GM19193 (cell line): ENCODE data around the gene ANKRD33B.
A peak's percentile ranks its signal among the peaks of the same experiment; 100 is the strongest.

ENCODE experiments used
- POLR2A ChIP-seq: IDR thresholded peaks from 4 replicates; pipeline ENCODE4 v1.6.1; 2011; ENCODE audit not compliant: insufficient read depth, insufficient read length; ENCODE audit errors: extremely low read depth

Gene ANKRD33B

GRCh38 chr5:10564838-10565784, 1.2 kb downstream of the ANKRD33B start:
- TF ChIP-seq POLR2A = peak; percentile 40

- peak; percentile 26 for TF ChIP-seq POLR2A
These were observed 2.1 kb downstream of the ANKRD33B start for GRCh38 chr5:10565785-10566542.

DNA sequence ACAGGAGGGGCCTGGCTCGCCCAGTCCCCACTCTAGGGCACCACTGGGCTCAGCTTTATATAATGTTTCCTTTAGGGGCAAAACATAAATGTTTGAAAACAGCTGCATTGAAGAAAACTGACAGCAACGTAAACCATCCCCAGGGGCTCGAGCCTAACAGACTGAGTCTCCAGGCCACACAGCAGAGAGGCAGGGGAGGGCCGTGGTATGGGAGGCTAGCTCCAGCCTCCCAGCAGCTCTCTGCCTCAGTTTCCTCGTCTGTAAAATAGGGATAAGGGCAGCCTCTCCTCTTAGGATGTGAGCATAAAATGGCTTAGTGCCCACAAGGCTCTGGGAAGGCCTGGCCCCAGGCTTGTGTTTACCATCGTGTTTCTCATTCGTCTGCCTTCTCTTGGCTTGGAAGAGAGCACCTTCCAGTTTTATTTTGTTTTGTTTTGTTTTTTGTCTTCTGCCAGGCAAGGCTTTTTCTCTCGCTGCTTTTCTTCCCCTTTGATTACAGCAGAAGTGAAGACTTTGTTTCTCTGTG, 2.7 kb downstream of the ANKRD33B start:
- TF ChIP-seq POLR2A = no peak

- TF ChIP-seq POLR2A = no peak
These were observed 3.3 kb downstream of the ANKRD33B start for GRCh38 chr5:10567121-10567591.

DNA sequence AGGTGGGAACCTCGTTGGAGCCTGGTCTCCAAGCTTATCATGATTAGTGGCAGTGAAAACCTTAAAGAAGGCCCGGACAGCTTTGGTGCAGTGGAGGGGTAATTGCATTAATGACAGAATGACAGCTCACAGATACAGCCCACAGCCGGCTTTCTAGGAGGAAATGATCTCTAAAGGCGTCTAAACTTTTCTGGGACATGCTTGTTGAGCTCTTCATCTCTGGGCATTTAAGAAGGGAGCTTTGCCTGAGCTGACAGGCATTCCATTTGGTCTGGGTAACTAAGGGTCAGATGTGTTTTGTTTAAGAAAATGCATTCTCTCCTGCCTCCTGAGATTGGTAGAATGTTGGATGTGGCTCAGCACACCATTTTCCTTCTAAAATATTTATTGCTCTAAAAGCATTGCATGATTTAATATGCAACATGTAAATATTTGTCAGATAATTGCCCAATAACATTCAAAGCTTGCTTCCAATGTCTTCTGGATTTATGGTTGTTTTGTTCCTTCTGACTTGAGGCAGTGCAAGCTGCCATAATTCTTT, 4.0 kb downstream of the ANKRD33B start:
- TF ChIP-seq POLR2A = no peak

DNA sequence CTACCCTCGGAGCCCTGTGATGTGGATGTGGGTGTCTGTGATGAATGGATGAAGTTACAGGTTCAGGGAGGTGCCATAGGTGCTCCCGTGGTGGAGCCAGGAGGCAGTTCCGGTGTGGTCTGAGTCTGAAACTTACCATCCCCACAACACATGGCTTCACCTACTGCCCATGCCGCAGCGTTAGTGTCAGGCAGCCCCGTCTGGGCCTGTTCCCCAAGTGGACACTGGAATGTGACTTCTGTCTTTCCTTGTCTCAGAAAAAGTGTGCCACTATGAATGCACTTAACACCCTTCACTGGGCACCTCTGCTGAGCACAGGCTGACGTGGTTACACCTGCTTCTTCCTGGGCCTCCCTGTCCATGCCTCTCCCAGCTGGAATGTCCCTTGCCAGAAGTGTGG, 8.6 kb downstream of the ANKRD33B start:
- TF ChIP-seq POLR2A = no peak

- TF ChIP-seq POLR2A = no peak
These were observed 9.7 kb downstream of the ANKRD33B start for GRCh38 chr5:10573487-10574145.

DNA sequence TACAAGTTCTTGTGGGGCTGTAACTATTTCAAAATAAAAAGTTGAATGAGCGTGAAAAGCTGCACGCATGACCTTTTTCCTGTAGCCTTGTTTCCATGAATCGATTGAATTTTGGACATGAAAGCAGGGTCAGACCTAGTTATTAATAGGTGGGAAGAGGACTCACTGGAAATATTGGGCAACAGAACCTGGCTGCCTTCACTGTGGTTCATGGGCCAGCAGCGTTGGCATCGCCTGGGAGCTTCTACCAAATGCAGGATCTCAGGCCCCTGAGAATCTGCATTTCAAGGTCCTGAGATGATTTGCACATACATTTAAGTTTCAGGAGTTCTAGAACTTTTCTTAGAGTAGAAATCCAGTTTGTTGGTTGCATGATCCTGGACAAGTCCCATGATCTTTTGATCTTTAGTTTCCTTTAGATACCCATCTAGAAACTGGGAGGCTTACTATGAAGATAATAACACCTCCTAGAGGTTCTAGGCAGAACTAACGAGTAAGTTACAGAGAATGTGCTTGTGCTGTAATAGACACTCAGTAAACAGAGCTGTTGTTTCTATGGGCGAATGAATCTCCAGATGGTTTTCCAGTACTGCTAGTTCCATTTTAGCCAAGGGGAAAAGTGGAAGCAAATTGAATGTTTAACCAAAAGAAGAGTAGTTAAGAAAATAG, 12.4 kb downstream of the ANKRD33B start:
- no peak for TF ChIP-seq POLR2A

DNA sequence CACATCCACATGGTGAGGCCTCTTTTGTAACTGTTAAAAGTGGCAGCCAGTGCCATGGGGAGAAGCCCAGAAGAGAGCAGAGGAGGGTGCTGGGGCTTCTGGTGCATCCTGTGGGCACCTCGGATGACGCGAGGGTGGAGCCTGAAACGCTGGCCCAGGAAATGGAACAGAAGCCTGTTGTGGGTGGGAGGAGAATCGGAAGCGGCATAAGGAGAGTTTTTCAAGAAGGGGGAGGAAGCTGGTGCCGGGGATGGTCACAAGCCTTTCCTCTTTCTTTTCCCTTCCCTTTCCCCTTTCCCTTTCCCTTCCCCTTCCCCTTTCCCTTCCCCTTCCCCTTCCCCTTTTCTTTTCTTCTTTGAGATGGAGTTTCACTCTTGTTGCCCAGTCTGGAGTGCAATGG, 12.9 kb downstream of the ANKRD33B start:
- no peak for TF ChIP-seq POLR2A

DNA sequence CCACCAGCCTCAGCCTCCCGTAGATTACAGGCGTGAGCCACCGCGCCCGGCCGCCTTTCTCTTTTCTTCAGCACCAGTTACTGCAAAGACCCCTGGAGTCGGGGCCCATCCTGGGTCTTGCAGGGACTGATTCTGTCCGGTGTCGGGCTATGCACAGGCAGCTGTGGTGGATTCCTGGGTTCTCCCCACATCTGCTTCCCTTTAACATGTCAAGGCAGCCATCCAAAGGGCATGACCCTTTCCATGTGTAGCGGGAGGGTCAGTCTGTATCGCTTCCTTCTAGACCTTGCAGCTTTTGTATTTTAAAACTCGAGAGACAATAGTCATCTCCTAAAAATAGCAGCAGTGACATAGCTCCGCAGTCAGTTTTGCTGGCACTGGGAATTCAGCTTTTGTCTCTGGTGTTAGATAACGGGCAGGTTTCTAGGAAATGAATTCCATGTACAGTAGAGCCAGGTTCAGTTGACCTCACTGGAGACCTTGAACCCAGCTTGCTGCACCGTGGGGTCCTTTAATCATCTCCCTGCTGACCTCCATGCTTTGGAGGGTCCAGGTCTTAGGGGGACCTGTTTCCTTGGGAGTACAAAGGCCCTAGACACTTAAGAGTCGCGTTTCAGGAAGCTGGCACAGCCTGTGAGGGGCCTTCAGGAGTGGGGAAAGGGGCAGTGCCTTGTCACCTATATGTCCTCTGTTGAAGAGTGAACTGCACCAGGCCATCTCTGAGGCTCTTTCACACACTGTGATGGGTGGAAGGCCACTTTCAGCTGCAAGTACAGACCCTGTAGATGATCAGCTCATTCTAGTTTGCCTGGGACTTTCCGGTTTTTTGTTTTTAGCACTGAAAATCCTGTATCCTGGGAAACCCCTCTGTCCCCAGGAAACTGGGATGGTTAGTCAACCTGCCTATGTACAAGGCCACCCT, 13.8 kb downstream of the ANKRD33B start:
- no peak for TF ChIP-seq POLR2A

DNA sequence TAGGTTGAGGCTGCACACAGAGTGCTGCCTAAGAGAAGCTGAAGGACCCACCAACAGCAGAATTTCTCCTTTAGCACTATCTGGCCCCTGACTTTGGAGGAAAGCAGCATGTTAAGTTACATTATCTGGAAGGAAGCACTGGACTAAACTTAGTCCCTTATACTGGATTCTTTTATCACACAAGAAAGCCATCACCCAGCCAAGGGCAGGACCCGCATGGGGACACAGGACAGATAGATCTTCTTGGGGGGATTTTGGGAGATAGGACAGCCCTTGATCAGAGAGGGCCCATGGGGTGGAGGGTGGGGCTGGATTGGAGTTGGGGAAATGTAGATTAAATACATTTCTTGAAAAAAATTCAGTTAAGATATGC, 14.4 kb downstream of the ANKRD33B start:
- TF ChIP-seq POLR2A = no peak

DNA sequence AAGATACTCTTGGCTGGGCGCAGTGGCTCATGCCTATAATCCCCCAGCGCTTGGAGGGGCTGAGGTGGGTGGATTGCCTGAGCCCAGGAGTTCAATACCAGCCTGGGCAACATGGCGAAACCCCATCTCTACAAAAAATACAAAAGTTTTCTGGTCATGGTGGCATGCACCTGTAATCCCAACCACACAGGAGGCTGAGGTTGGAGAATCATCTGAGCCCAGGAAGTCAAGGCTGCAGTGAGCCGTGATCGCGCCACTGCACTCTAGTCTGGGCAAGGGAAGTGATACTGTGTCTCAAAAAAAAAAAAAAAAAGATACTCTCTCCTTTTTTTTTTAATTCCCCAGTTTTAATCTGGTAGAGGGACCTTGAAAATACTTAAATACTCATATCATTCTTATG, 15.0 kb downstream of the ANKRD33B start:
- TF ChIP-seq POLR2A = no peak

- no peak for TF ChIP-seq POLR2A
These were observed 16.0 kb downstream of the ANKRD33B start for GRCh38 chr5:10579536-10580521.
